NCI-H1417 treated with DMSO at 0.1 percent for 48 hours (cell line): ENCODE measurements around the gene ABCA1.

ENCODE experiments used
- DNase-seq: peaks from one replicate; lab custom pipeline; 2025; lab: John Stamatoyannopoulos, UW

ABCA1 gene

GRCh38 chr9:104767507-104767906, 160.4 kb downstream of the ABCA1 start:
- DNase-seq: no peak

DNA sequence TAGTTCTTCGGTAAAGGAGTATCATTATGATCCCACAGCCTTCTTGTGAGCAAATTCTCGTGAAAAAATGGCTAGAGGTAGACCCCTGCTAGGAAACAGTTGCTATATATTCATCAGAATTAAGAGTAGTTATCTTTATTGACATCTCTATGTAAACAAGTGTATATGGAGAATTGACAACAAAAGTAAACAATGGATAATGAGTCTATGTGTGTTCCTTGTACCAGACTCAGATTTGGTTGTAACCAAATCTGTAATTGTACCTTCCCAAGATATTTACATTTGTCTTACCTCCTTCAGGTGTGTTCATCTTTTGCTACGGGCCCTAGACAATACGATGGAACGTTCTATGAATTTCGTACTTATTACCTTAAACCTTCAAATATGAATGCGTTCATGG, 161.9 kb downstream of the ABCA1 start:
- no peak for DNase-seq

GRCh38 chr9:104765138-104765537, 162.8 kb downstream of the ABCA1 start:
- no peak for DNase-seq

DNA sequence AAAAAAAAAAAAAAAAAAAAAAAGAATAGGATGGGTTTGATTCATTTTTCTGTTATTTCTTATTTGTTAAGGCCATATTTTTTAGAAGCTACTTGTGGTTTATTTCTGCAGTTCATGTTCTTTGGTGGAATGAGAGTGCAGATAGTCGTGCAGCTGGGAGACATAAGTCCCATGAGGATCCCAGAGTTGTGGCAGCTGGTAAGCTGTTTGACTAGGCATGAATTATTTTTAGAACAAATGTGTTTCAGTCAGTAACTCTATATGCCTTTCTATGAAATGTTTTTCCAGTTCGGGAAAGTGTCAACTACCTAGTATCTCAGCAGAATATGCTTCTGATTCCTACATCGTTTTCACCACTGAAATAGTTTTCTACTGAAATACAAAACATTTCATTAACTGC, 169.0 kb downstream of the ABCA1 start:
- DNase-seq: no peak

DNA sequence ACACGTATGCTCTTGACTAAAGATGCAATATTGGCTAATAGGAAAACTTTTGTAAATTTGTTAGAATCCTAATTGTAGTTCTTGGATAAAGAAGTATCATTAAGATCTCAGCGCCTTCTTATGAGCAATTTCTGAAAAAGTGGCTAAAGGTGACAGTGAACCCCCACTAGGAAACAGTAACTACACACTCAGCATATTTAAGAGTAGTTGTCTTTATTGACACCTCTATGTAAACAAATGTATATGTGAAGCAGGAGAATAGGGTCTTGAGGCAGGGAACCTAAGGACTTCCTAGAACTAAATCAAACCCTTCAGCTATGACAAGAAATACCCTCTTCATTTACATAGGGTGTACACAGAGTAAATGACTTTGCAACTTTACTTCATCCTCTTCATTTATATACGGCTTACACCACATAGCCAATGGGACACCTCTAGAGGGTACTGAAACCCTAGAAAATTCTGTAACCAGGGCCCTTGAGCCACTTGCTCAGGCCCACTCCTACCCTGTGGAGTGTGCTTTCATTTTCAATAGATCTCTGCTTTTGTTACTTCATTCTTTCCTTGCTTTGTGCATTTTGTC, 177.7 kb downstream of the ABCA1 start:
- DNase-seq: no peak

DNA sequence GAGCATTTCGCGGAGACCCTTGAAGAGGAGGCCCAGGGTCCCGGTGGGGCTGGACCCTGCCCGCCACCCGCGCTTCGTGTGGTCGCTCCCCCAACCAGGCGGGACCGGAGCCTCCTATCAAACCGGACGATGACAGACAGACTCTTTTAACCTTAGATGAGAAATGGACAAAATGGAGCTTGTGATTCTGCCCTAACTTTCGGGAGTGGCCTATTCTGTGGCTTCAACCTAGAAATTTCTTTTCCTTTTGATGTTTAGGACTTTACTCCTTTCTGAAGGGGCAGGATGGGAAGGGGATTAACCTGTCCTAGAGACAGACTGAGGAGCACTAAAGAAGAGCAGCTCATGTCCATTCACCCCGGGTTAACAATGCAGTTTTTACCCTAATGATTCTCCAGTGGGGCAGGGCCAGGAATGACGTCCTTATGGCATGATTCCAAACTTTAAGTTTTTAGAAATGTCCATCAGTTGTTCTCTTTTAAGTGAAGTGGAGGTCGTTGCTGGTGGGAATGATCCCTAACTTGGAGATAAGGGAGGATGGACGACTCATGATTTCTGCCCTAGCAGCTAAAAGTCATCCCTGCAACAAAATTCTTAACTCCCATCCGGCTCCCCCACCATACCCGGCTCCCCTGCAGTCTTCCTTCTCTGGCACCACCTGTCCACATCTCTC, 179.5 kb downstream of the ABCA1 start:
- no peak for DNase-seq

DNA sequence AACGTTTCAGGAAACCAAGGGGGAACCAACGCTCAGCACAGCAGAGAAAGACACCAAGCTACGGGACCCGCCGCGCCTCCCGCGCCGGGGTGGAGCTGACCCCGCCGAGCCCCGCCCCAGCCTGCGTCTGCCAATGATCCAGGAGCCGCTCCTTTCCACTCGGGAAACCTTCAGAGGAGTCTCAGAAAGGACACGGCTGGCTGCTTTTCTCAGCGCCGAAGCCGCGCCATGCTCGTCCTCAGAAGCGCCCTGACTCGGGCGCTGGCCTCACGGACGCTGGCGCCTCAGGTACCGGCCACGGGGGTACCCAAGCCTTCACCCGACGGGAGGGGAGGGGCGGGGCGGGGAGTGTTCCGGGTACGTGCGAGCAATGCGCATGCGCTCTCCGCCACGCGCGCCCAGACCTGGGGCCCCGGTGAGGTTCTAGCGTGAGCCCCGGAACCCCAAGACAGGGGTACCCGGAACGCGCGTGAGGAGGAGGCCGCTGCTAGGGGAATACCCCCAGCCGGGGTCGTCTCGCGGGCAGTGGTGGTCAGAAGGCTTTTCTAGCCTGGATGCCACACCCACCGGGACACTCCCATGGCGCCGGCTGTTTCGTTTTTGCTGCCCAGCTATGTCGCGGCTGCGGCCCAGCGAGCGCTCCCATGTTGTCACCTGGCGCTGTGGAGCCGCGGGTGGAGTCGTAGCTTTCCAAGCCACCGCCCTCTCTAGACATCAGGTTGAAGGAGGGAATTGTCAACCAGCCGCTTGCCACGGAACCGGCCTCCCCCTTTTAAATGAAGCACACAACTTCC, 180.2 kb downstream of the ABCA1 start, which contains the start of gene NIPSNAP3A:
TSS of gene NIPSNAP3A (plus strand) at position 119 of the 794 bp plus-strand sequence. CDS start at position 229, 110 bp downstream.
- peak; percentile 72 for DNase-seq

DNA sequence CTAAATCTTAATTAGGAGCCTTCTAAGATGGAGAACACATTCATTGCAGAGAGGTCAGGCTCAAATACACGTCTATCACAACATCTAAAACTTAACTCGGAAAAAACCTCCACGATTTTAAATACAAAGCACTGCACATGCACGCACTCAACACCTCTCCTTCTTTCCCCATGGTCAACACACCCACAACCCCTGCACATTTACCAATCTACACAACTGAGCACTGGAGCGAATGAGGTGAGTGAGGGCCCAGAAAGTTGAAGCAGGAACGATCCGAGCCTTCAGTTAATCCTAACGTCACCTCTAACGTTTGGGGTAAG, 180.8 kb downstream of the ABCA1 start:
- peak; percentile 72 for DNase-seq

GRCh38 chr9:104746798-104747197, 181.2 kb downstream of the ABCA1 start:
- no peak for DNase-seq

DNA sequence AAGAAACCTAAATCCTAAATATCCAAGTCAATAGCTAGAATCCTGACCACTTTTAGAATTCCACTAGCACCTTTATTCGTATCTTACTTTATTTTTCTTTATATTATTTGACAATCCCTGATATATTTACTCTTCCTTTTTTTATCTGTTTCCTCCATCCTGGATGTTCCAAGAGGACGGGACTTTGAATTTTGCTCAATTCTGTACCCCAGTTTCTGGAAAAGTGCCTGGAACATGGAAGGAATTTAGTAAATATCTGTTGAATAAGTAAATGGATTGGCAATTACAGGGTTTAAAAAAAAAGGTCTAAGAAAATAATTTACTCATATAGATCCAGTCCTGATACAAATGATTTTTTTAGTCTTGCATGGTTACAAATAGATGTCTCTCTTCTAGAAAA, 181.7 kb downstream of the ABCA1 start:
- no peak for DNase-seq

DNA sequence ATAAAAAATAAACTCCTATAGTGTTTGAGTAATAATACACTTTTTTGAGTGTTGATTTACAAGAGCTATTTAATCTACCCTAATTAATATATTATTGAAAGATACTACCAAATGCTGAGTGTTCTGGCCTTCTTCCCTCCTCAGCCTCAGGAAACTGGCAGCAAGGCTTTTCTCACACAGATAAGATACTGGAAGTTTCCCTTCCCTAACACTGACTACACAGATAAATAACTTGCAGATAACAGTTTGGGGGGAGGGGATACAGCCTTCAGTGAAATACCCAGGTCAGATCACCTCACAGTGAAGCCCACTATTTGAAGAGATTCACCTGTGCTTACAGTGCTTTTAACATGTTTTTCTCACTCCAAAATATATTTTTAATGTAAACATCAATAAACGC, 182.1 kb downstream of the ABCA1 start:
- no peak for DNase-seq

DNA sequence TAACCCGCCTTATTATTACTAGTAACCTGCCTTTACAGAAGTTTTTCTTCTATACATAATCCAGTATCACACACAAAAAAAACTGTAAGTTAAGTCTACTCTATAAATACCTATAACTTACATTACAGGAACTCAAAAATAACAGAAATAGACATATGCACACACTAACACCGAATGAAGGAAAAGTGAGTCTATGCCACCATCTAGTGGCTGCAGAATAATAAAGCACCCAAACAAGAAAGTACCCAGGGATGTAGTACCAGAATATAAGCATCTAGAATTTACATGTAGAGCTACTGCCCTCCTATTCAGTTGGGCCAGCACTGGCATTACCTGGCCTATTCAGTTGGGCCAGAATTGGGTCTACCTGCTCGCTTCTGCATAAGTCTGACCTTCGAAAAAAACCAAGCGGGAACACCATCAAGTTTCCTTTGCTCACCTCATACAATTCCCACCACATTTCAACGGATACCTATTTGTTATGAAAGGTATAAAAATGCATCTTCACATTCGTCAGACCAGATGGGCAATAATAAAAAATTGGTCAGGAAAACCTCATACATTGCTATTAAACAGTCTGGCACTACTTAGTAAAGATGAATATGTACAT, 184.5 kb downstream of the ABCA1 start:
- peak; percentile 67 for DNase-seq

DNA sequence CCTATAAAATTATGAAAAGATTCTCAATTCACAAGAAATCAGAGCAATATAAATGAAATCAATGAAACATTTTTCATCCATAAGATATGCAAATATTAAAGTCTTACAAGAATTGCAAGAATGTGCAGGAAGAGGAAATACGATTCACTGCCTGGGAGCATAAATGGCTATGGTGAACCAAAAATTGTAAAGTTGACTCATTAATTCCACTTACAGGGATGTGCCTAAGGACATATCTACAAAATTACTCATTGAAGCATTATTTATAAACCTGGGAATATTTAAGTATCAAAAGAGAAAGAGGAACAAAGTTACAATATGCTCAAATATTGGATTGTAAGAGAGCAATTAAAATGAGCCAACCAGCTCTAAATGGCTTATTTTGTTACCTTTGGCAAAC, 187.3 kb downstream of the ABCA1 start:
- no peak for DNase-seq

- no peak for DNase-seq
Measured at GRCh38 chr9:104738452-104738851, 189.5 kb downstream of the ABCA1 start.
